22Rv1 (cell line): ENCODE results near the gene HSPA14.
"Not testable (repeated sequence)": the region's sequence is repeated elsewhere in the genome, so short reads cannot be mapped to it uniquely, and the experiment has no call there.

ENCODE experiments used
- H3K27ac ChIP-seq: fragments of 450-650 bp; 2 replicates; pipeline ENCODE4 v1.5.1; 2017
- CTCF ChIP-seq: fragments of 450-650 bp; IDR thresholded peaks from 2 replicates; pipeline ENCODE4 v1.5.1; 2017; ENCODE audit warnings: mild to moderate bottlenecking
- ZFX ChIP-seq: fragments of 450-650 bp; IDR thresholded peaks from 2 replicates; pipeline ENCODE4 v1.6.1; 2017; ENCODE audit warnings: antibody characterized with exemption, borderline replicate concordance

HSPA14 gene

GRCh38 chr10:14891151-14891550, 53.0 kb downstream of the HSPA14 start:
- H3K27ac ChIP-seq = no peak overlapping the region
- TF ChIP-seq ZFX = no peak
- TF ChIP-seq CTCF = no peak

- H3K27ac ChIP-seq = no peak overlapping the region
- TF ChIP-seq ZFX = no peak
- peak; percentile 68 for TF ChIP-seq CTCF
Observed at GRCh38 chr10:14904316-14904732, 66.2 kb downstream of the HSPA14 start.

GRCh38 chr10:14904864-14905263, 66.8 kb downstream of the HSPA14 start:
- TF ChIP-seq CTCF (no peak), ZFX (no peak)
- no peak overlapping the region for H3K27ac ChIP-seq

GRCh38 chr10:14905890-14906289, 67.8 kb downstream of the HSPA14 start:
- TF ChIP-seq ZFX (no peak), CTCF (no peak)
- no peak overlapping the region for H3K27ac ChIP-seq

- no peak for TF ChIP-seq CTCF
- no peak for TF ChIP-seq ZFX
- H3K27ac ChIP-seq = no peak overlapping the region
Observed at GRCh38 chr10:14906765-14907164, 68.7 kb downstream of the HSPA14 start.

GRCh38 chr10:14907591-14907990, 69.5 kb downstream of the HSPA14 start:
- not testable (repeated sequence) for H3K27ac ChIP-seq

- TF ChIP-seq ZFX (no peak), CTCF (no peak)
- peak overlapping the region; percentile 39 for H3K27ac ChIP-seq
Observed at GRCh38 chr10:14909101-14909500, 71.0 kb downstream of the HSPA14 start.

- TF ChIP-seq CTCF (no peak), ZFX (no peak)
- H3K27ac ChIP-seq = no peak overlapping the region
Observed at GRCh38 chr10:14910953-14911352, 72.8 kb downstream of the HSPA14 start.
